ENCODE results near the gene HHLA2.
A peak's percentile ranks its signal among the peaks of the same experiment; 100 is the strongest.
"Not testable (repeated sequence)": the region's sequence is repeated elsewhere in the genome, so short reads cannot be mapped to it uniquely, and the experiment has no call there.

HHLA2 gene, protein sequence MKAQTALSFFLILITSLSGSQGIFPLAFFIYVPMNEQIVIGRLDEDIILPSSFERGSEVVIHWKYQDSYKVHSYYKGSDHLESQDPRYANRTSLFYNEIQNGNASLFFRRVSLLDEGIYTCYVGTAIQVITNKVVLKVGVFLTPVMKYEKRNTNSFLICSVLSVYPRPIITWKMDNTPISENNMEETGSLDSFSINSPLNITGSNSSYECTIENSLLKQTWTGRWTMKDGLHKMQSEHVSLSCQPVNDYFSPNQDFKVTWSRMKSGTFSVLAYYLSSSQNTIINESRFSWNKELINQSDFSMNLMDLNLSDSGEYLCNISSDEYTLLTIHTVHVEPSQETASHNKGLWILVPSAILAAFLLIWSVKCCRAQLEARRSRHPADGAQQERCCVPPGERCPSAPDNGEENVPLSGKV

GRCh38 chr3:108296239-108296638, at the start of gene HHLA2:
Gene HHLA2 (plus strand): TSS chr3:108296548. CDS start chr3:108351814, 55,266 bp downstream.
- peak; percentile 18 for DNase-seq

DNA sequence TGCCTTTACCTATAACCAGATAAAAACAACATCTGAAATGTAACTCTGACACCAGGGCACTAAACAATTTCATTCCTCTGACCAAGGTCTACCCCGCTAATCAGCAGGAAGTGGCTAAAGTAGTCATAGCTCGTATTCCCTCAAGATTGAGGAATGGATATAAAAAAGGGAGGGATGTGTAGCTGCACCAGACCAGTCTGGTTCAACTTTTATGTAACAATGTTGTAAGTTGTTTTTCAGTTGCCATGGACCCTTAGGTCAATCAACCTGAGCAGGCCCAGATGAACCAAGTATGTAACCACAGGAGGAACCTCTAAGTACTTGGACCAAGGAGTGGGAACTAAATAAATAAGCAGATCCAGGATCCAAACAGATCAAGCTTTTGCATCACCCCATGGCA, 45.7 kb upstream of the HHLA2 start:
- no peak for DNase-seq

- DNase-seq: no peak
Observed at GRCh38 chr3:108251265-108251664, 45.1 kb upstream of the HHLA2 start.

GRCh38 chr3:108251844-108252243, 44.5 kb upstream of the HHLA2 start:
- DNase-seq: no peak

GRCh38 chr3:108255131-108255530, 41.2 kb upstream of the HHLA2 start:
- no peak for DNase-seq

- not testable (repeated sequence) for DNase-seq
Observed at GRCh38 chr3:108264534-108265298, 31.6 kb upstream of the HHLA2 start.

GRCh38 chr3:108268235-108268634, 28.1 kb upstream of the HHLA2 start:
- not testable (repeated sequence) for DNase-seq

GRCh38 chr3:108271626-108272025, 24.7 kb upstream of the HHLA2 start:
- DNase-seq: no peak

DNA sequence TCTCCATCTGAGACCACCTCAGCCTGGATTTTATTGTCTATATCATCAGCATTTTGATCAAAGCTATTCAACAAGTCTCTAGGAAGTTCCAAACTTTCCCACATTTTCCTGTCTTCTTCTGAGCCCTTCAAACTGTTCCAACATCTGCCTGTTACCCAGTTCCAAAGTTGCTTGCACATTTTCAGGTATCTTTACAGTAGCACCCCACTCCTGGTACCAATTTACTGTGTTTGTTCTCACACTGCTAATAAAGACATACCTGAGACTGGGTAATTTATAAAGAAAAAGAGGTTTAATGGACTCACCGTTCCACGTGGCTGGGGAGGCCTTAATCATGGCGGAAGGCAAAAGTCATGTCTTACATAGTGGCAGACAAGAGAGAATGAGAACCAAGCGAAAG, 17.3 kb upstream of the HHLA2 start:
- DNase-seq: not testable (repeated sequence)

- DNase-seq: no peak
Observed at GRCh38 chr3:108280476-108280875, 15.9 kb upstream of the HHLA2 start.

GRCh38 chr3:108281670-108282069, 14.7 kb upstream of the HHLA2 start:
- DNase-seq: no peak

DNA sequence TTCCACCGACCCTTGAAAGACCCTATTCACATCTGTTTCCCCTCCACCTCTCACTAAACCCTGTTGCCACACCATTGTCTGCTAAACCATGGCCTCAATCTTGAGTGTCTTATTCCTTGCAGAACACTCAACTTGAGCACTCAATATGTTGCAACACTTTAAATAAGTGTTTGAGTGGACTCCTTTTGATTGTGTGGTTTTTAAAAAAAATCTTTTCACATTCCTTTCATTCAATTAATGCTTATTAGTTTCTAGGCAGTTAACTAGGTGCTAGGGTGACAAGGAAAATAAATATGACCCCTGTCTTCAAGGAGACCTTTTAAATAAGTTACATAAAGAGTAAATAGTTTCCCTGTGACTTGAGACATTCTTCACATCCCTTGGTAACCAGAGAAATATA, 13.3 kb upstream of the HHLA2 start:
- DNase-seq: no peak

GRCh38 chr3:108283989-108284388, 12.4 kb upstream of the HHLA2 start:
- DNase-seq: no peak

DNA sequence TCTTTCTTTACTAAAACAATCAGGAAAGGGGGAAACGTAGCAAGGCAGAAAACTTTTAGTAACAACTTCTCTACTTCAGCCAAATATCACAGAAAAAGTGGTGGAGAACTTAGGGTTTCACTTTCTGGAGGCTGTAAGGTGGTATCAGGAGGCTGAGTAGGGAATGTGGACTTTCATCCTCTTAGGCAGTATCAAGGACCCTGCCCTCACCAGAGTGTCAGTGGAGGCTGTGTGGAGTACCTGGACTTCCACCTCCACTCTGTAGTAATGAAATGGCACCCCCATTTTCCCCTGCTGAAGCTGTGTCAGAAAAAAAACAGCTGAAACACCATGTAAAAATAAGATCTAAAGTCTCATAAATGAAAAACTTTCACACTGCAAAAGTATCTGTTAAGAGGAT, 11.2 kb upstream of the HHLA2 start:
- DNase-seq: no peak

DNA sequence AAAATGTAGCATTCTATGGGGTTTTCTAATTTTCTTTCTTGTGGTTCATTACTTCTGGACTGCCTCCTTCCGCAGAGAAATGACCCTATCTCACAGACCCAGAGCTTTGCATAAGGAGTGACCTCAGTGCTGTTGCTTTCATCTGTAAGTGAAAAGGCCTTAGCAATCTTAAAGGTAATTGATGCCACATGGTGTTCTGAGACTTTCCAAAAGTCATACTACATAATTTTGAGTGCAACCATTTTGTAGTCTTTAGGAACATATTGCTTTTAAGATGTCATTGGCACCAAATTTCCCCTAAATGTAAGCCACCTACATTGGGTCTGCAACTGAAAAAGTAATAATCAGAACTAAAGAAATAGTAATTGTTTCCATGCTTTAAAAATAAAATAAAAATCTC, 9.2 kb upstream of the HHLA2 start:
- DNase-seq: no peak

DNA sequence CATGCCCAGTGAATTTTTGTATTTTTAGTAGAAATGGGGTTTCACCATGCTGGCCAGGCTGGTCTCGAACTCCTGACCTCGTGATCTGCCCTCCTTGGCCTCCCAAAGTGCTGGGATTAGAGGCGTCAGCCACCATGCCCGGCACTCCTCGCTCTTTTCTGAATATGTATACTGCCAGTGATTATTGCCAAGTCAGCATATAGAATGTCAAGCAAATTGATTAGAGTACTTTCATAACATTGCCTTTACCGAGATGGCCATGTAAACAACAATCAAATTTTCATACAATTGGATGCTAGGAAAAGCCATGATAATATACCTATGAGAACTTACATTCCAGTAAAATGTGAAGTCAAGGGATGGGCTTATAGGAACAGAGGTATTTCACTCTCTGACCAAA, 8.2 kb upstream of the HHLA2 start:
- not testable (repeated sequence) for DNase-seq

DNA sequence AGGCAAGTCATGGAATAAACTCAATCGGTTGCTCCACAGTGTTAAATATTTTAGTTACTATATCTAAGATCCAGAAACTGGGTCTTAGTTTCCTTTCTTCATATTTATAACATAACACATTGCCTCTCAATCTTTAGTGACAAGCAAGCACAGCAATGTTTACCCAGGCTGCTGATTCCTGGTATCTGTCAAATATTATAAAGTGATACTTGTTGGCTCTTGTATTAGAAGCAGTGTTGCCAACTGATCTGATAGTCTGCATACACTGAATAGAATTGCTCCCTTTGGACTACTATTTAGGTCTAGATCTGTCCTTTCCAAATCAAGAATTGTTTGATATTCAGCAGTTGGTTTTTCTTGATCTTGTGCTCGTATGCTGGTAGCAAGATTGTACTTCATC, 7.2 kb upstream of the HHLA2 start:
- DNase-seq: no peak

- no peak for DNase-seq
Observed at GRCh38 chr3:108292450-108292849, 3.9 kb upstream of the HHLA2 start.

DNA sequence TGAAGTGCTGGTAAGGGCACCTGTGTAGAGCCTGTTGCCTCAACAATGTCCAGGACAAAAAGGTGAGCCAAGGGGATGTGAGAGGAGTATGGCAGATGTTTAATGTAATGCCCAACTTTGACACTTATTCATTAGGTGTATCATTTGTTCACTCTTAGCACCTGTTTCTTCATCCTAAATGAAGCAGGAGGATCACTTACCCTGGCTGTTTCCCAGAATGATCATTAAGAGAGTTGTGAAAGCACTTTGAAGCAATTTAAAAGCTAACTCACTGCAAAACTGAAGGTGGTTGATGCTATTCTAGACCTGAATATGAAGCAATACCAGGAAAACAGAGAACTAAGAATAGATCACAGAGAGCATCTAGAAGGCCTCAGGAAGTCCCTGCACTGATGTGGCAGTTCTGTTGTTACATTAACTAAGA, 3.4 kb upstream of the HHLA2 start:
- DNase-seq: no peak

GRCh38 chr3:108293858-108294257, 2.5 kb upstream of the HHLA2 start:
- no peak for DNase-seq

DNA sequence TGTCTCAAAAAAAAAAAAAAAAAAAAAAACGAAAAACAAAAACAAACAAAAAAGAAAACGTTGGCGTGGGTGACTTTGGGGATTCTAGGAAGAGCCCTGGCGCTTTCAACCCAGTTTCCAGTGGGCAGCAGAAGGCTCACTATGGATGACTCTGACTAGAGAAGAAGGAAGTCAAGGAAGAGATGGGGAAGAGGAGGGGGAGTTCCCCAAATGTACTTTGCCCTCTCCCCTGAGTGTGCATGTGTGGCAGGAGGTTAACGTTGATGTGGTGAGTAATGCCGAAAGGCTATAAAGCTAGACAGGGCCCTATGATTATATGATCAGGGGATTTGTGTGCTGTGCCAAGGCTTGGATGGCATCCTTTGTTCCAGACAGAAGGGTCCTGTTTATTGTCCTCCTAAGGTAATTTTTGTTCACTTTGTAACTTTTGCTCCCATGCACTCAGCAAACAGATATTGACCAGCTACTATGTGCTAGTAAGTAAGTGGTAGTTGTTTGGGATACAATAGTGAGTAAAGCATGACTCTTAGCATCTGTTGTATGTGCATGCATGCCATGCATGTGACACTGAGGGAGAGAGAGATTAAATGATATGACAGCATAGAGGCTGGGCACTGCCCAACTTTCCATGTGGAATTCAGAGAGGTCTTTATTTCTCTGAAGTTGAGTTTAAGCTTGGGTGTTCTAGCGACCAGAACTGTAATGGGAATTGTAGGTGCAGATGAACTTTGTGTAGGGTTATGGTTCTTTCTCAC, 750 bp upstream of the HHLA2 start:
- no peak for DNase-seq

GRCh38 chr3:108297647-108298046, 1.3 kb downstream of the HHLA2 start:
- no peak for DNase-seq

GRCh38 chr3:108298056-108298455, 1.7 kb downstream of the HHLA2 start:
- DNase-seq: no peak

All from activated naive CD4-positive, alpha-beta T cell treated with Interleukin-2 at 50 U/mL for 16 hours (primary cell).